Liver (tissue), 9 donors: Measurements from ENCODE around the gene RANBP6. TPM values are rescaled to one million over a fixed set of nuclear protein-coding genes. Genes with fewer than 3 reads are reported as not detected.

ENCODE experiments used
- DNase-seq: peaks from one replicate; pipeline ENCODE4 v3.0.0-alpha.2; 2017; ENCODE audit warnings: low spot score
- H3K27ac ChIP-seq, 2 donors: one replicate each; pipeline ENCODE4 v1.7.0; 2013; ENCODE audit warnings: inconsistent platforms in 2 of 2, low read length in 2 of 2, control low read depth in 1 of 2, low read depth in 1 of 2, mild to moderate bottlenecking in 1 of 2
- H3K27me3 ChIP-seq, 4 donors: one replicate each; pipeline versions ENCODE4 v1.6.1 to v1.7.0; 2013; ENCODE audit warnings: low read length in 3 of 4, inconsistent platforms in 1 of 4, mild to moderate bottlenecking in 1 of 4, moderate library complexity in 1 of 4; ENCODE audit not compliant: control insufficient read depth in 4 of 4, insufficient read depth in 4 of 4
- H3K36me3 ChIP-seq, 4 donors: one replicate each; pipeline versions ENCODE4 v1.6.1 to v1.7.0; 2013; ENCODE audit warnings: low read length in 3 of 4, mild to moderate bottlenecking in 3 of 4, low read depth in 1 of 4, moderate library complexity in 1 of 4; ENCODE audit not compliant: control insufficient read depth in 4 of 4, insufficient read depth in 3 of 4
- H3K4me1 ChIP-seq, 4 donors: one replicate each; pipeline versions ENCODE4 v1.6.1 to v1.7.0; 2013; ENCODE audit warnings: low read length in 3 of 4, mild to moderate bottlenecking in 3 of 4, moderate library complexity in 1 of 4; ENCODE audit not compliant: control insufficient read depth in 4 of 4, insufficient read depth in 4 of 4
- H3K4me3 ChIP-seq, 3 donors: one replicate each; pipeline versions ENCODE4 v1.6.1 to v1.7.0; 2013; ENCODE audit warnings: low read length in 3 of 3, control low read depth in 1 of 3, low read depth in 1 of 3, mild to moderate bottlenecking in 1 of 3
- H3K9ac ChIP-seq, 2 donors: one replicate each; pipeline ENCODE4 v1.7.0; 2013; ENCODE audit warnings: low read length in 2 of 2, mild to moderate bottlenecking in 2 of 2, moderate library complexity in 2 of 2, control low read depth in 1 of 2, low read depth in 1 of 2
- H3K9me3 ChIP-seq, 4 donors: one replicate each; pipeline versions ENCODE4 v1.6.1 to v1.7.0; 2013; ENCODE audit warnings: low read length in 3 of 4; ENCODE audit not compliant: control insufficient read depth in 4 of 4
- EGR1 ChIP-seq, 2 donors: IDR thresholded peaks; 2 replicates each; pipeline ENCODE4 v1.6.1; 2016 to 2018; ENCODE audit warnings: antibody characterized with exemption in 2 of 2, low read depth in 2 of 2
- FOXA1 ChIP-seq: IDR thresholded peaks from 2 replicates; pipeline ENCODE4 v1.6.1; 2016; ENCODE audit warnings: antibody characterized with exemption
- FOXA2 ChIP-seq: IDR thresholded peaks from 2 replicates; pipeline ENCODE4 v1.6.1; 2016; ENCODE audit warnings: antibody characterized with exemption
- HNF4A ChIP-seq, 2 donors: conservative IDR thresholded peaks; 2 replicates each; pipeline ENCODE4 v1.6.1; 2016; ENCODE audit warnings: antibody characterized with exemption in 2 of 2, mild to moderate bottlenecking in 2 of 2
- JUND ChIP-seq, 2 donors: IDR thresholded peaks; 2 replicates each; pipeline ENCODE4 v1.6.1; 2016; ENCODE audit warnings: antibody characterized with exemption in 2 of 2
- NR2F2 ChIP-seq: IDR thresholded peaks from 2 replicates; pipeline ENCODE4 v1.6.1; 2016; ENCODE audit warnings: antibody characterized with exemption
- SP1 ChIP-seq: IDR thresholded peaks from 2 replicates; pipeline ENCODE4 v1.6.1; 2018; ENCODE audit warnings: antibody characterized with exemption, mild to moderate bottlenecking
- TAF1 ChIP-seq: conservative IDR thresholded peaks from 2 replicates; pipeline ENCODE4 v1.6.1; 2016; ENCODE audit warnings: antibody characterized with exemption, mild to moderate bottlenecking
- YY1 ChIP-seq: IDR thresholded peaks from 2 replicates; pipeline ENCODE4 v1.6.1; 2016; ENCODE audit warnings: antibody characterized with exemption, mild to moderate bottlenecking
- WGBS: extraction: QIAGEN DNeasy Blood & Tissue Kit; methylation state at CpG from one replicate; pipeline ENCODE4 v1.1.7; 2013; 5-methylcytosine and 5-hydroxymethylcytosine counted together
- polyA plus RNA-seq, 2 donors: library from polyadenylated mRNA; stranded (reverse) in 1 of 2; unstranded in 1 of 2; fragments of 200-250 nt in 1 of 2; fragments of >200 nt in 1 of 2; fragmentation: Nextera tagmentation in 1 of 2; extraction: Ambion mirVana in 1 of 2; gene quantifications; one replicate each; pipeline versions ENCODE4 v1.2.1 to v1.2.3, GENCODE V29; 2013 to 2015
- total RNA-seq, 2 donors: library from RNA; depleted of rRNA; stranded (reverse); fragments of >200 nt; gene quantifications; one replicate each; pipeline ENCODE4 v1.2.3, GENCODE V29; 2014
- TF ChIP-seq, protein P1 (sequence below): IDR thresholded peaks from 2 replicates; pipeline ENCODE4 v1.6.1; 2016; ENCODE audit warnings: antibody characterized with exemption
- TF ChIP-seq, protein P2 (sequence below): IDR thresholded peaks from 2 replicates; pipeline ENCODE4 v1.6.1; 2016; ENCODE audit warnings: antibody characterized with exemption, mild to moderate bottlenecking
- TF ChIP-seq, protein P3 (sequence below): fragments of 150-350 bp; IDR thresholded peaks from 2 replicates; pipeline ENCODE4 v1.5.1; 2017; ENCODE audit warnings: improper control_type of control experiment, low read depth, low read length; ENCODE audit not compliant: missing input control
- TF ChIP-seq, protein P4 (sequence below): IDR thresholded peaks from 2 replicates; pipeline ENCODE4 v1.6.1; 2016; ENCODE audit warnings: antibody characterized with exemption
- donor health status: healthy.
- donor health status: healthy.
- donor health status: healthy.
- donor health status: healthy.
- donor health status: healthy.

RANBP6 gene
- total and polyA plus RNA-seq, 4 donors = 6.2 to 15.9 (median 11.1) TPM

DNA sequence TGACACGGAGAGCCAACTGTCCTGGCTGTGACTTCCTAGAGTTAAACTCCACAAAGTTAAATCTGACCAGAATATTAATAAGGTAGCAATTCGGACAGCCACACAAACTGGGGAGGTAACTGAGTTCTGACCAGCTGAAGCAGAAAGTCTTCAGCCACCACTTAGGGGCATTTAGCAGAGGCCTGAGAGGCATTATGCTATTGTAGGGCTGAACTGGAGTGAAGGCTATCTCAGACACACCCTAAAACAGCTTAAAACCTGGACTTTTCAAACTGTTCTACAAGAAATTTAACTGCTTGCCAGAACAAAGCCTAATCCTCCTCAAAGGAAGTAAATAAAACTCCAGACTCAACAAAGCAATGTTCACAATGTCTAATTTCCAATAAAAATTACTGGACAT lies 32.4 kb downstream of the RANBP6 start:
- TF ChIP-seq, protein P1, sequence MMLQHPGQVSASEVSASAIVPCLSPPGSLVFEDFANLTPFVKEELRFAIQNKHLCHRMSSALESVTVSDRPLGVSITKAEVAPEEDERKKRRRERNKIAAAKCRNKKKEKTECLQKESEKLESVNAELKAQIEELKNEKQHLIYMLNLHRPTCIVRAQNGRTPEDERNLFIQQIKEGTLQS = no peak
- no peak for TF ChIP-seq HNF4A (conservative IDR thresholded peaks at IDR 0.05)
- DNase-seq = no peak
- H3K9ac ChIP-seq = no peak overlapping the region
- H3K27me3 ChIP-seq = no peaks in the 10 kb centered on the region
- H3K9me3 ChIP-seq = no peaks in the 10 kb centered on the region
- WGBS = 96% methylated on average over 2 of the region's 2 CpGs
- H3K36me3 ChIP-seq = peaks cover 2 to 13% (median 8%) of the 10 kb centered on the region in 4 donors
- no peak overlapping the region for H3K27ac ChIP-seq
- peaks cover 0 to 1% (median under 1%) of the 10 kb centered on the region in 4 donors for H3K4me1 ChIP-seq
- no peak overlapping the region for H3K4me3 ChIP-seq

DNA sequence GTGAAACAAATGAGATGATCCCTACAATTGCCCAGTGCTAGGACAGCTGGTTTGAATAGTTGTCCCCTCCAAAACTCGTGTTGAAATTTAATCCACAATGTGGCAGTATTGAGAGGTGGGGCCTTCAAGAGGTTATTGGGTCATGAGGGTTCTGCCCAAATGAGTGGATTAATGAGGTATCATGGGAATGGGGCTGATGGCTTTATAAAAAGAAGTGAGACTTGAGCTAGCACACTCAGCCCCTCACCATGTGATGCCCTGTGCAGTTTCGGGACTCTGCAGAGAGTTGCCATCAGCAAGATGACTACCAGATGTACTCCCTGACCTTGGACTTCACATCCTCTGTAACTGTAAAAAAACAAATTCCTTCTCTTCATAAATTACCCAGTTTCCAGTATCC lies 33.1 kb downstream of the RANBP6 start:
- no peaks in the 10 kb centered on the region for H3K27me3 ChIP-seq
- TF ChIP-seq, protein P2, sequence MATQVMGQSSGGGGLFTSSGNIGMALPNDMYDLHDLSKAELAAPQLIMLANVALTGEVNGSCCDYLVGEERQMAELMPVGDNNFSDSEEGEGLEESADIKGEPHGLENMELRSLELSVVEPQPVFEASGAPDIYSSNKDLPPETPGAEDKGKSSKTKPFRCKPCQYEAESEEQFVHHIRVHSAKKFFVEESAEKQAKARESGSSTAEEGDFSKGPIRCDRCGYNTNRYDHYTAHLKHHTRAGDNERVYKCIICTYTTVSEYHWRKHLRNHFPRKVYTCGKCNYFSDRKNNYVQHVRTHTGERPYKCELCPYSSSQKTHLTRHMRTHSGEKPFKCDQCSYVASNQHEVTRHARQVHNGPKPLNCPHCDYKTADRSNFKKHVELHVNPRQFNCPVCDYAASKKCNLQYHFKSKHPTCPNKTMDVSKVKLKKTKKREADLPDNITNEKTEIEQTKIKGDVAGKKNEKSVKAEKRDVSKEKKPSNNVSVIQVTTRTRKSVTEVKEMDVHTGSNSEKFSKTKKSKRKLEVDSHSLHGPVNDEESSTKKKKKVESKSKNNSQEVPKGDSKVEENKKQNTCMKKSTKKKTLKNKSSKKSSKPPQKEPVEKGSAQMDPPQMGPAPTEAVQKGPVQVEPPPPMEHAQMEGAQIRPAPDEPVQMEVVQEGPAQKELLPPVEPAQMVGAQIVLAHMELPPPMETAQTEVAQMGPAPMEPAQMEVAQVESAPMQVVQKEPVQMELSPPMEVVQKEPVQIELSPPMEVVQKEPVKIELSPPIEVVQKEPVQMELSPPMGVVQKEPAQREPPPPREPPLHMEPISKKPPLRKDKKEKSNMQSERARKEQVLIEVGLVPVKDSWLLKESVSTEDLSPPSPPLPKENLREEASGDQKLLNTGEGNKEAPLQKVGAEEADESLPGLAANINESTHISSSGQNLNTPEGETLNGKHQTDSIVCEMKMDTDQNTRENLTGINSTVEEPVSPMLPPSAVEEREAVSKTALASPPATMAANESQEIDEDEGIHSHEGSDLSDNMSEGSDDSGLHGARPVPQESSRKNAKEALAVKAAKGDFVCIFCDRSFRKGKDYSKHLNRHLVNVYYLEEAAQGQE = no peak
- no peak for TF ChIP-seq YY1
- no peak for TF ChIP-seq FOXA2
- no peak for TF ChIP-seq EGR1 (IDR thresholded peaks at IDR 0.05; ENCODE audit: low read depth in 2 of 2)
- TF ChIP-seq JUND (IDR thresholded peaks at IDR 0.05) = no peak
- TF ChIP-seq, protein P3, sequence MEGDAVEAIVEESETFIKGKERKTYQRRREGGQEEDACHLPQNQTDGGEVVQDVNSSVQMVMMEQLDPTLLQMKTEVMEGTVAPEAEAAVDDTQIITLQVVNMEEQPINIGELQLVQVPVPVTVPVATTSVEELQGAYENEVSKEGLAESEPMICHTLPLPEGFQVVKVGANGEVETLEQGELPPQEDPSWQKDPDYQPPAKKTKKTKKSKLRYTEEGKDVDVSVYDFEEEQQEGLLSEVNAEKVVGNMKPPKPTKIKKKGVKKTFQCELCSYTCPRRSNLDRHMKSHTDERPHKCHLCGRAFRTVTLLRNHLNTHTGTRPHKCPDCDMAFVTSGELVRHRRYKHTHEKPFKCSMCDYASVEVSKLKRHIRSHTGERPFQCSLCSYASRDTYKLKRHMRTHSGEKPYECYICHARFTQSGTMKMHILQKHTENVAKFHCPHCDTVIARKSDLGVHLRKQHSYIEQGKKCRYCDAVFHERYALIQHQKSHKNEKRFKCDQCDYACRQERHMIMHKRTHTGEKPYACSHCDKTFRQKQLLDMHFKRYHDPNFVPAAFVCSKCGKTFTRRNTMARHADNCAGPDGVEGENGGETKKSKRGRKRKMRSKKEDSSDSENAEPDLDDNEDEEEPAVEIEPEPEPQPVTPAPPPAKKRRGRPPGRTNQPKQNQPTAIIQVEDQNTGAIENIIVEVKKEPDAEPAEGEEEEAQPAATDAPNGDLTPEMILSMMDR = no peak
- no peak for TF ChIP-seq SP1
- TF ChIP-seq, protein P1 = no peak
- DNase-seq = no peak
- no peak overlapping the region for H3K4me3 ChIP-seq
- no peak overlapping the region for H3K9ac ChIP-seq
- peaks cover 0 to 4% (median 2%) of the 10 kb centered on the region in 4 donors for H3K4me1 ChIP-seq
- no peak overlapping the region for H3K27ac ChIP-seq
- peaks cover 2 to 9% (median 5%) of the 10 kb centered on the region in 4 donors for H3K36me3 ChIP-seq
- H3K9me3 ChIP-seq = no peaks in the 10 kb centered on the region
- WGBS = 93% methylated on average over 2 of the region's 2 CpGs

DNA sequence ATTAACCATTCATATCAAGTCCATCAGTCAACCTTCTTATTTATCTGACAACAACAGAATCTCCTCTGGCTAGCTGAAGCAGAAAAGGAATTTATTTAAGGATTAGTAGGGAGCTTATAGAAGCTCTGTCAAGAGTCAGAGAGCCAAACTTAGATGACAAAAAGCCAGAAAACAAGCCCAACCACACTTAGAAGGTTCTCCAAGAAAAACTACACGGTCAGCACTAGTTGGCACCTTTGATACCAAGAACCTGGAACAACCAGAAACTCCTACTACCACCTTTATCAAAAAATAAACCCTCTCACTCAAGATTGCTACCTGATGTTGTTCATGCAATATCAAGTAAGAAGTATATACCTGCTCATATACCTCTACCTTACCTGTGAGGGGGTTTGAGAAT lies 36.9 kb downstream of the RANBP6 start:
- Histone ChIP-seq H3K9me3 (no peaks in the 10 kb centered on the region), H3K36me3 (peaks cover 0 to 6% (median 2%) of the 10 kb centered on the region in 4 donors), H3K4me3 (no peak overlapping the region), H3K9ac (no peak overlapping the region), H3K4me1 (peaks cover 0 to 11% (median 8%) of the 10 kb centered on the region in 4 donors), H3K27ac (no peak overlapping the region), H3K27me3 (no peaks in the 10 kb centered on the region)
- DNase-seq = no peak
- 64% methylated on average over 1 of the region's 1 CpG for WGBS
- no peak for TF ChIP-seq TAF1
- TF ChIP-seq, protein P2 = no peak
- TF ChIP-seq, protein P4, sequence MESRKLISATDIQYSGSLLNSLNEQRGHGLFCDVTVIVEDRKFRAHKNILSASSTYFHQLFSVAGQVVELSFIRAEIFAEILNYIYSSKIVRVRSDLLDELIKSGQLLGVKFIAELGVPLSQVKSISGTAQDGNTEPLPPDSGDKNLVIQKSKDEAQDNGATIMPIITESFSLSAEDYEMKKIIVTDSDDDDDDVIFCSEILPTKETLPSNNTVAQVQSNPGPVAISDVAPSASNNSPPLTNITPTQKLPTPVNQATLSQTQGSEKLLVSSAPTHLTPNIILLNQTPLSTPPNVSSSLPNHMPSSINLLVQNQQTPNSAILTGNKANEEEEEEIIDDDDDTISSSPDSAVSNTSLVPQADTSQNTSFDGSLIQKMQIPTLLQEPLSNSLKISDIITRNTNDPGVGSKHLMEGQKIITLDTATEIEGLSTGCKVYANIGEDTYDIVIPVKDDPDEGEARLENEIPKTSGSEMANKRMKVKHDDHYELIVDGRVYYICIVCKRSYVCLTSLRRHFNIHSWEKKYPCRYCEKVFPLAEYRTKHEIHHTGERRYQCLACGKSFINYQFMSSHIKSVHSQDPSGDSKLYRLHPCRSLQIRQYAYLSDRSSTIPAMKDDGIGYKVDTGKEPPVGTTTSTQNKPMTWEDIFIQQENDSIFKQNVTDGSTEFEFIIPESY = no peak
- TF ChIP-seq NR2F2 = no peak
- TF ChIP-seq, protein P1 = no peak
- no peak for TF ChIP-seq SP1
- no peak for TF ChIP-seq FOXA1
- no peak for TF ChIP-seq YY1
